ENCODE results near the gene CTSZ. TPM values are rescaled to one million over a fixed set of nuclear protein-coding genes. Genes with fewer than 3 reads are reported as not detected.

The CTSZ gene
- total and polyA plus RNA-seq, 2 donors (not counting 1 experiment from before 2014, with no cell fraction given), result 285 to 319 TPM

GRCh38 chr20:59042796-59043631 lies 36.0 kb upstream of the CTSZ start:
- H3K9me3 ChIP-seq (ENCODE audit: control extremely low read depth in 1 of 3, control insufficient read depth in 2 of 3, insufficient read depth in 1 of 3, low read length in 2 of 3), result no peaks in the 10 kb centered on the region
- H3K4me3 ChIP-seq (ENCODE audit: control extremely low read depth in 1 of 5, extremely low read depth in 1 of 5, insufficient read depth in 1 of 5, low read depth in 2 of 5, low read length in 4 of 5), result peak overlapping the region in 4 of 5 experiments; percentile 80 to 97 (median 86)
- peaks cover 45 to 47% of the 10 kb centered on the region in 2 donors for H3K4me1 ChIP-seq (ENCODE audit: control insufficient read depth in 2 of 2, insufficient read depth in 2 of 2, low read length in 2 of 2)
- H4K20me1 ChIP-seq (ENCODE audit: control insufficient read depth, insufficient read depth, low read length, poor library complexity, severe bottlenecking), result peaks cover 33% of the 10 kb centered on the region
- ChIA-PET CTCF (interaction anchor here (0.7 to 2.9 kb wide), 9 partner anchors 10 to 179 kb away, joined by 3 to 10 read pairs (median 4); partner anchors contain the start of gene ATP5F1E), POLR2A (interaction anchor here (1.4 to 2.4 kb wide), 3 partner anchors 11 to 154 kb away, joined by 4 to 28 read pairs (median 5); partner anchors contain the start of gene ATP5F1E)
- Mint-ChIP-seq H3K27me3 (no peaks in the 10 kb centered on the region), H3K4me3 (peak overlapping the region; percentile 94), H3K27ac (peak overlapping the region; percentile 93), H3K4me1 (peaks cover 51% of the 10 kb centered on the region), H3K9me3 (ENCODE audit: insufficient read depth) (no peaks in the 10 kb centered on the region)
- intact Hi-C loops (cut with micrococcal nuclease), result loop anchor here (1.0 to 5.0 kb wide), 6 partner anchors 11 to 736 kb away; partner anchors contain the start of genes ATP5F1E, NELFCD and RAB22A
- TF ChIP-seq EZH2 (IDR thresholded peaks at IDR 0.05; ENCODE audit: borderline replicate concordance, insufficient read depth, low read depth, low read length, poor library complexity, severe bottlenecking), result no peak
- no peak for TF ChIP-seq CTCF (IDR thresholded peaks at IDR 0.05)
- peak overlapping the region; percentile 92 for H3K4me2 ChIP-seq (replicated peaks; ENCODE audit: low read depth, low read length, poor library complexity, severe bottlenecking)
- H3K36me3 ChIP-seq (replicated peaks in 1 of 2; ENCODE audit: control extremely low read depth in 1 of 2, control insufficient read depth in 1 of 2, extremely low read depth in 1 of 2, insufficient read depth in 2 of 2, low read length in 1 of 2), result peaks cover 0 to 13% of the 10 kb centered on the region in 2 experiments
- peak overlapping the region; percentile 84 for H2AFZ ChIP-seq (ENCODE audit: insufficient read depth, low read depth, low read length, poor library complexity, severe bottlenecking)
- peak; percentile 96 for DNase-seq
- peaks cover 54% of the 10 kb centered on the region for H3K79me2 ChIP-seq (ENCODE audit: control insufficient read depth, insufficient read depth, low read length)
- ATAC-seq (ENCODE audit: low read depth), result peak; percentile 98
- peak overlapping the region; percentile 88 for H3K9ac ChIP-seq (ENCODE audit: low read length)
- H3K27me3 ChIP-seq (replicated peaks in 1 of 4; ENCODE audit: control extremely low read depth in 1 of 4, control insufficient read depth in 3 of 4, insufficient read depth in 4 of 4, low read length in 3 of 4), result no peaks in the 10 kb centered on the region
- WGBS (ENCODE audit: insufficient coverage), result 6% methylated on average over 54 of the region's 66 CpGs
- peak overlapping the region; percentile 69 to 89 for H3K27ac ChIP-seq (ENCODE audit: low read length in 2 of 2)
